ENCODE results near the gene MYO5A.

The MYO5A gene

DNA sequence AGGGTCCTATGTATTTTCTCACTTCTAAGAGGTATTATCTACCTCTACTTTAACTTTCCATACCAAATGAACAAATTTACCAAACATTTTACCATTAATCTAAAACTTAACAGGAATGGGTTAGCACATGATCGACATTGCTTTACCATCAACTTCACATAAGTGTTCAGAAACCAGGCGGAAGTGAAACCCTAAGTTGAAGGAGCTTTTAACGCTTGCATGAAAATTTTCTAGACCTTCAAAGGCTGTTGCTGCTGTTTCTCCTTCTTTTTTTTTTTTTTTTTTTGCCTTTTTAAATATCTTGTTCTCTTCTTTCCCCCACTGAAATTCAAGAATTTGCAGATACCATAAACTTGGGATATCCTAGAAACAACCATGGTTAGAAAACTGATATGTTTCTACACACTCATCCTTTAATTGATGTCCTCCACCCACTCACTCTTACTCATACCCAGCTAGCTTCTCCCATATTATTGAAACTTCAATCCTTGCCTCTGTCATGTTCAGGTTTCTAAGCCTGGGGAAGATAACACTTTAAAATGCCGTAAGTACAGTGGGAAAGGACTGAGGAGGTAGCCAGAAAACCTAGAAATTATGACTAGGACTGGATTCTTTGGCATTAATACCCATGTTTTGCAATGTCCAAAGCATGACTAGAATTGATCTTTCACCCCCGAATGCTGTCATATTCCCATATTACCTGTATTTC is 24.7 kb downstream of the MYO5A start:
- DNase-seq, result no peak

GRCh38 chr15:52502608-52503007 is 26.1 kb downstream of the MYO5A start:
- no peak for DNase-seq

GRCh38 chr15:52499506-52499905 is 29.2 kb downstream of the MYO5A start:
- DNase-seq, result no peak

DNA sequence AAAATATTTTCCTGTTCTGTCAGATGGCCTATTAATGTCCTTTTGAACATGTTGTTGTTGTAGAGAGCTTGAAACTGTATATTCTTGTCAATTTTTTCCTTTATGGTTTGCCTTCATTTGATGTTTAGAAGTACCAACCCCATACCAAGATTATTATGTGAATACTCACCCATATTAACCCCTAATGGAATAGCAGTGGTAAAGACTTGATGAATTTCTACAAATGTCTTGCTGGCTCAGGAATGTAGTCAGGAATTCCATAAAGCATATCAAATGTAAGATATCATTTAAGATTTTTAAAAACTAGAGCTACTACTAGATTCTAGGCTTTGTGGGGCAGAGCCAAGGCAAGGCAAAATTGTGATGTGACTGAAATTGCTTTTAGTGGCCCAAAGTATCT is 30.0 kb downstream of the MYO5A start:
- DNase-seq, result no peak

DNA sequence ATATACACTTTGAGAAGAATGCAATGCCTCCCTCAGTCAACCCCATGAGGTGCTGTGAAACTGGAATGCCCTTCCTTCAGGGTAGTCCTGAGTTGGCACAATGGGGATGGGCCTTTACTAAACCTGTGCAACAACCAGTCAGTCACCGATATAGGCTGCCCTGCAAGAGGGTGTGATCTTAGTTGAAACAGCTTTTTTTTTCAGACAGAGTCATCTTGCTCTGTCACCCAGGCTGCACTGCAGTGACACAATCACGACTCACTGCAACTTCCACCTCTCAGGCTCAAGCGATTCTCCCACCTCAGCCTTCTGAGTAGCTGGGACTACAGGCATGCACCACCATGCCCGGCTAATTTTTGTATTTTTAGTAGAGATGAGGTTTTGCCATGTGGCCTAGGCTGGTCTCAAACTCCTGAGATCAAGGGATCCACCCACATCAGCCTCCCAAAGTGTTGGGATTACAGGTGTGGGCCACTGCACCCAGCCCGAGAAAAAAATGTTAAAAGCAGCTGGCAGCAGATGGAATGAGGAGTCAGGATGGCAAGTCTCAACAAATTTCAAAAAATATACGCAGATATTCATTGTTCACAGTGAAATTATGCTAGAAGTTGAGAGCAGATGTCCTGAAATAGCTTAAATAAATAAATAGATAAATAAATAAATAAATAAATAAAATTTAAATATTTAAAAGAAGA is 31.8 kb downstream of the MYO5A start:
- peak in 1 of 2 experiments; percentile 18 for DNase-seq

GRCh38 chr15:52496175-52496574 is 32.5 kb downstream of the MYO5A start:
- DNase-seq, result no peak

- no peak for DNase-seq
Observed at GRCh38 chr15:52495125-52495524, 33.6 kb downstream of the MYO5A start.

DNA sequence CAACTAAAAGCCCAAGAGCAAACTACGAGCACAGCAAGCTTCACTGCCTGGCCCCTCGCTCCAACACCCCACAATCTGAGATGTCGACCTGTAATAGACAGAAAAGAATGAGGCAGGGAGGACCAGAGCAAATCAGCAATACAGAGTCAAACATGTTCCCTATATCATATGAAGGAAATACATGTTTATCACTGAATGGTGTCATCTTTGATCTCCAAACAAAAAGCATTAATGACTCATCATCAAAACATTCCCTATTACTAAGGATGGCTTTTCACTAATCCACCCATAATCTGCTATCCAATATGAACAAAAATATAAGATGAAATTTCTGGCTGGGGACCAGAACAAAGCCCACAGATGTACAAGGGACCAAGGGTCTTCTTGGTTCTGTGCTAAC is 34.7 kb downstream of the MYO5A start:
- DNase-seq, result no peak

GRCh38 chr15:52492132-52492531 is 36.5 kb downstream of the MYO5A start:
- DNase-seq, result no peak

GRCh38 chr15:52491472-52491871 is 37.2 kb downstream of the MYO5A start:
- no peak for DNase-seq

DNA sequence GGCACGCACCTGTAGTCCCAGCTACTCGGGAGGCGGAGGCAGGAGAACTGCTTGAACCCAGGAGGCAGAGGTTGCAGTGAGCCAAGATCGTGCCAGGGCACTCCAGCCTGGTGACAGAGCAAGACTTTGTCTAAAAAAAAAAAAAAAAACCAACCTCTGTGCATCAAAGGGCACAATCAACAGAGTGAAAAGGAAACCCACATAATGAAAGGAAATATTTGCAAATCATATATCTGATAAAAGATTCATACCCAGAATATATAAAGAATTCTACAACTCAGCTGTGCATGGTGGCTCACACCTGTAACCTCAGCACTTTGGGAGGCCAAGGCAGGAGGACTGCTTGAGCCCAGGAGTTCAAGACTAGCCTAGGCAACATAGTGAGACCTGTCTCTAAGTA is 39.2 kb downstream of the MYO5A start:
- DNase-seq, result peak in 1 of 2 experiments; percentile 4

DNA sequence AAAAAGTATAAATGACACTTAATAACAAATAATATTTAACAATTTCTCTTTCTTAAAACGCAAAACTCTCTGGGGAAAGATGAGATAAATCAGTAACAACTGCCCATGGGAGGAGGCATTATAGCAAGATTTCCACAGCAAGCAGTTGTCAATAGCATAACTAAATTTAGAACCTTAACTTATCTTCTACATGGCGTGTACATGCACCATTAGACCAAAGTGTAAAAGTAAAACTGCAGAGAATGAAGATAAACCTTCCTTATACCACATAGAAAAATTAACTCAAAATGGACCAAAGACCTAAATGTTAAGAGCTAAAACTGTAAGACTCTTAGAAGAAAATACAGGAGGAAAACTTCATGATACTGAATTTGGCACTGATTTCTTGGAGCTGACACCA is 39.9 kb downstream of the MYO5A start:
- DNase-seq, result no peak

DNA sequence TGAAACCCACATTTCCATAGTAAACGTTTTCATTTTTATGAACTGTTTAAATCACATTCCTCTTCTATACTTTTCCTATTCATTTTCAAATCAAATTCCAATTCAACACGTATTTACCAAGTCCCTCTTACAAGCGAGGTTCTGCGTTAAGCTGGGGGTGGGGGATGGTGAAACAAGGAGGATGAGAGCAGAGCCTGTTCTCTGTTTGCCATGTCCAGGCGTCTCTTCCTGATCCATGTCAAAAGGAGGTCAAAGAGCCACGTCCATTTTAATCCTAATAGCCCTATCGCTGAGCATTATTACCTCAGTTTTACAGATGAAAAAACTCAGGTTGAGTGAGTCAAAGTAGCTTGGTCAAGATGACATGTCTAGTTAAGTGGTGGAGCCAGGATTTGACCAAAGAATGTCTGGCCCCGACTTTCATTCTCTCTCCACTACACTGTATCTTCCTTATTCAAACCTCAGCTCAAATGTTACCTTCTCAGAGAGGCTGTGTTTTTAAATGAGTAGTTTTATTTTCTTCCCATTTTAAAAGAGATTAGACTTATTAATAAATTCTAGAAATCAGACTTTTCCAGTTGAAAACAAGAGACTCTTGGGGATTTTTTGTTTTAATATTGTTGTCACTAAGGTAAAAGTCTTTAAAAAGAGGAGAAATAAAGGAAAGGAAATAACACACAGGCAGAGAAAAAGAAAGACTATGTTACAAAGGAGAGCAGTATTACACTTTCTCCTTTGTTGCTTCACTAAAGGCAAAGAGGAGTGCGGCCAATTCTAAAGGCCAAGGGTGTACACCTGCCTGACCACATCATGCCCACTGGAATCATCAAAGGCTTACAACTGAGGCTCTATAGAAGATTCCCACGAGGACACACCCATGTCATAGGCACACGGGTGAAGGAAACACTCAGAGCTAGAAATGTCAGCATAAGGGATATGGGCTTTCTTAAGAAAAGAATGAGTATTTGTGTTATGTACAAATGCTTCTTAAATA is 42.4 kb downstream of the MYO5A start:
- DNase-seq, result no peak

GRCh38 chr15:52485290-52485689 is 43.4 kb downstream of the MYO5A start:
- DNase-seq, result no peak

- DNase-seq, result no peak
Observed at GRCh38 chr15:52483707-52484106, 45.0 kb downstream of the MYO5A start.

- DNase-seq, result peak; percentile 11 to 17
Observed at GRCh38 chr15:52481915-52482314, 46.8 kb downstream of the MYO5A start.

- no peak for DNase-seq
Observed at GRCh38 chr15:52480990-52481389, 47.7 kb downstream of the MYO5A start.

DNA sequence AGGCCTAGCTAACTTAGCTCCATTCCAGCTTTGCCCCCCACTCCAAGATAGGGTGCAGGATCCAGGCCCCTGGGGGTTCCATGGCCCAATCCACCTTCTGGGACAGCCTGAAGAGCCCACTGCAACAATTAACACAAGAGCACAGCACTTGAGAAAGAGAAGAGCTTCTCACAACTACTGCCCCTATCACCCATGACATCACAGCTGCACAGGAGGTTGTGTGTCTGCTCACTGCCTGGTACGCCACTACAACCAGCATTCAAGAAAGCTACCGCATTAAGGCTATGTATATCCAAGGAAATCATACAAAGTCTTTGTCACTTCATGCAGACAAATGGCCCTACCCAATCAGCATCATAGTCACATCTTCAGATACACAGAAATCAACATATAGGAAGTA is 62.0 kb downstream of the MYO5A start:
- DNase-seq, result no peak

- peak in 1 of 2 experiments; percentile 5 for DNase-seq
Observed at GRCh38 chr15:52466134-52466701, 62.5 kb downstream of the MYO5A start.

DNA sequence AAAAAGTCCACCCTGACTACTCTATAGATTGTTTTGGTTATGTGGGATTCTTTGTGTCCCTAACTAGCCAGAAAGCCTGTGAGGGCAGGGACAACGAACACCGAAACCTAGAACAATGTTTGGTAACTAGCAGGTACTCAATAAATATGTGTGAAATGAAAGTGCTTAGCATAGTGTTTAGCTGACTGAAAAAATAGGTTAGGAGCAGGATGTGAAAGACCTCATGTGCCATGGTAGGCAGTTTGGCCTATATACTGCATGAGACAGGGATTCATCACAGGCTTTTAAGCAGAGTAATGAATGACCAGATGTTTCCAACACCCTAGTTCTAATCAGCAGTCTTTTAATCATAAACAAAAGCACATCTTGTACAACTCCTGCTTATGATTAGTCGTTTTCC is 64.2 kb downstream of the MYO5A start:
- no peak for DNase-seq

DNA sequence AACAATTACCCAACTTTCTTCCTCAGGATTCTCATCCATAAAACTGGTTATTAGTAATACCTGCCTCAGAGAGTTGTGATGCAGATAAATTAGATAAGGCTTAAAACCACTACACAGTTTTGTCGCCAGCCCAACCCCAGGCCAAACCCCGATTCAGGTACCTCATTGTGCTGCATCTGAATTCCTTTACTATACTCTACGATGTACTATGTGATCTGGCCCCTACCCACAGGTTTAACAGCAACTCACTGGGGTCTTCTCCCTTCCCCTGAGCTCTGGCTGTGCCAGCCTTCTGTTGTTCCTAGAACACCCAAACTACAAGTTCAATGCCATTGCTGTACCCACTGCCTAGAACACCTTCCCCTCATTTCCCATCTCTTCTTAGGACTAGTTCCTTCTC is 64.6 kb downstream of the MYO5A start:
- no peak for DNase-seq

GRCh38 chr15:52463638-52464037 is 65.0 kb downstream of the MYO5A start:
- DNase-seq, result no peak

DNA sequence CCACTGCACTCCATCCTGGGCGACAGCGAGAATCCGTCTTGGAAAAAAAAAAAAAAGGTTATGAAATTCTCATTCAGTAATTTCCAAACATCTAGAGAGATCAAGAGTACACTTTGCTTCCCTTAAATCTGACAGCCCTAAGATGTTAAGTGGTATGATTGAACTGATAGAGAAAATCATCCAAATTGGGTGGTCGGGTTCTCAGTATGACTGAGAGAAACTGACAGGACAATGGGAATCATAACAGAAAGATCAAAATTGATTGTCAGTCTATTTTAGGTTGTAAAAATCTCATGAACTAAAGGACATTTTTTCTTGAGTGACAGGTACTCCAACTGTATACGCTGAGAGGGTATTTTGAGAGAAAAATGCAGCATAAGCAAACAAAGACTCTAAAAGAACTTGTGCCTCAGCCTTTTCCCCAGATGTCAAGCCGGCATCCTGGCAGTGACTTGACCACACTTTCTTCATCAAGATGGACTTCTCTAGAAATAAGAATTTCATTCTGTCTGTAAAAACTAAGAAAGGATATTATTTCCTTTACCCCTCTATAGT is 65.8 kb downstream of the MYO5A start:
- no peak for DNase-seq
